Measurements from ENCODE around the gene ERN1. TPM values are rescaled to one million over a fixed set of nuclear protein-coding genes. Genes with fewer than 3 reads are reported as not detected.

Gene ERN1
- total RNA-seq, 4 donors from 2014 or later = 7.8 to 29.2 (median 12.8) TPM

DNA sequence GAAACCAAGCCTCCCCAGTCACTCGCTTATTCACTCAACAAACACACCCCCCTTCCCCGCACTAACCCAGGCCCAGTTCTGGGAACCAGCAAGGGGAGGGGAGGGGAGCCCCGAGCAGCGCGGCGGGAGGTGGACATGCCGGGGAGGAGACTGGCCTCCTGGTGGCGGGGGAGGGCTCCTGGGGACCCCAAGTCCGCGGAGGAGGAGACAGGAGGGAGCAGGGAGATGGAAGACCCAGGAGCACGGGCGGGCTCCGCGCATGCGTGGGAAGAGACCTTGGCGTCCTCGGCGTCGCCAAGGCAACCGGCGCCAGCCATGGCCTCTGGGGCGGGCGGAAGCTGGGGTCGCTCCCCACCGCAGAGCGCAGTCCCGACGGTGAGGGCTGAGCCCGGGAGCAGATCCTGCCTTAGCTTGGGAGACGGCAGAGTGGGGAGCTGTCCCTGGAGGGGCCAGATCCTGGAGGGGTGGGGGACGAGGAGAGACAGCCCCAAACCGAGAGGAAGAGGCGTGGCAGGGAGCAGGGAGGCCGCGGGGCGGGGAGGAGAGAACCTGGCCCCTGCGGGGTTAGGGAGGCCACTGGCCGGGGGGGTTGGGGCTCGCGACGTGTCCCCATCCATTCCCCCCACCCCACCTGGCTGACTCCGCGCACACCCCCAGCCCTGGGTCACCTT lies 131.8 kb downstream of the ERN1 start, which contains the start of gene PRR29:
Gene PRR29, plus strand, starts transcription at position 302 of the 671 bp plus-strand sequence. Its CDS starts 14 bp downstream, at position 316.
- TF ChIP-seq, protein P1, sequence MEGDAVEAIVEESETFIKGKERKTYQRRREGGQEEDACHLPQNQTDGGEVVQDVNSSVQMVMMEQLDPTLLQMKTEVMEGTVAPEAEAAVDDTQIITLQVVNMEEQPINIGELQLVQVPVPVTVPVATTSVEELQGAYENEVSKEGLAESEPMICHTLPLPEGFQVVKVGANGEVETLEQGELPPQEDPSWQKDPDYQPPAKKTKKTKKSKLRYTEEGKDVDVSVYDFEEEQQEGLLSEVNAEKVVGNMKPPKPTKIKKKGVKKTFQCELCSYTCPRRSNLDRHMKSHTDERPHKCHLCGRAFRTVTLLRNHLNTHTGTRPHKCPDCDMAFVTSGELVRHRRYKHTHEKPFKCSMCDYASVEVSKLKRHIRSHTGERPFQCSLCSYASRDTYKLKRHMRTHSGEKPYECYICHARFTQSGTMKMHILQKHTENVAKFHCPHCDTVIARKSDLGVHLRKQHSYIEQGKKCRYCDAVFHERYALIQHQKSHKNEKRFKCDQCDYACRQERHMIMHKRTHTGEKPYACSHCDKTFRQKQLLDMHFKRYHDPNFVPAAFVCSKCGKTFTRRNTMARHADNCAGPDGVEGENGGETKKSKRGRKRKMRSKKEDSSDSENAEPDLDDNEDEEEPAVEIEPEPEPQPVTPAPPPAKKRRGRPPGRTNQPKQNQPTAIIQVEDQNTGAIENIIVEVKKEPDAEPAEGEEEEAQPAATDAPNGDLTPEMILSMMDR (IDR thresholded peaks at IDR 0.05) = no peak
- TF ChIP-seq POLR2AphosphoS5 (IDR thresholded peaks at IDR 0.05) = no peak
- TF ChIP-seq POLR2A (IDR thresholded peaks at IDR 0.05) = no peak
- no peak for TF ChIP-seq EP300 (IDR thresholded peaks at IDR 0.05; ENCODE audit: low read depth)
- in situ Hi-C loops (cut with MboI; ENCODE audit: low pct_ligation_motif_present in 1 of 4, low pct_unique_long_range_greater_than_20kb in 1 of 4, low sequenced_read_pairs in 3 of 4) = no loop called here
- H3K27ac ChIP-seq = no peak within 1 kb of the TSS

DNA sequence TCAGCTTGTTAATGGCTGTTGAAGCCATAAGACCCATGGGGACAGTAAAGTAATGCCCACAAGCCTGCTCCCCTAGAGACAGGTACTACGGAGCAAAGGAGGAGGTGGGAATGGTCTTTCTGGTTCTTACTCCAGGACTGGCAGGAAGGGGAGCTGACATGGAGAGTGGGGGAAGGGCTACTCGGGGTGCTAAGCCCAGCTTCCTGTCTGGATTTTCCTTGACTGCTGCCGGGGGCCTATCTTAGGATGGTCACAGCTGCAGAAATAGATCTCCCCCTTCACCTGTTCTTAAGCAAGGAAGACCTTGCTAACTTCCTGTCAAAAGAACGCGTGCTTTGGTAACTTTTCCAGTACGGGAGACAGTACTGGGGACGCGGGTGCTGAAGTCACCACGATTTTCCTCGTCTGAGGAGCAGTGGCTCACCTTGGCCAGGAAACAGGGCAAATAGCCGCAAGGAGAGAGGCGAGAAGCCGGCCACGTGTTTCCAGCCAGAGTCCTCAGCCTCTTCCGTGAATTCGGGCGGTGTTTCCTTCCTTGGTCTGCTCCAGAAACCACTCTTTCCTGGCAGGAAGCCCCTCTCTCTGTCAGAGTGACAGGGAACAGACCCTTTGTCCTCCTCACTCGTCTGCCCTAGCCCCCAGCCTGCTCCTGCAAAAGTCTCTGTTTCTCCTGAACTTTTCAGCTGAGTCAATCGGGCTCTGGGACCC lies 132.4 kb downstream of the ERN1 start:
- H3K27ac ChIP-seq = no peak overlapping the region
- DNase-seq = no peak
- in situ Hi-C loops (cut with MboI; ENCODE audit: low pct_ligation_motif_present in 1 of 4, low pct_unique_long_range_greater_than_20kb in 1 of 4, low sequenced_read_pairs in 3 of 4) = no loop called here
- H3K27me3 ChIP-seq = peaks cover 34% of the 10 kb centered on the region
- no peaks in the 10 kb centered on the region for H3K36me3 ChIP-seq
- H3K9me3 ChIP-seq = no peaks in the 10 kb centered on the region
- TF ChIP-seq POLR2AphosphoS5 (IDR thresholded peaks at IDR 0.05) = no peak
- TF ChIP-seq, protein P1 (IDR thresholded peaks at IDR 0.05) = no peak
- H3K4me1 ChIP-seq = peaks cover 0 to 18% (median 14%) of the 10 kb centered on the region in 4 donors
- 12 to 27% methylated on average over 11 to 19 of the region's 19 CpGs for WGBS, 2 donors (ENCODE audit: low coverage in 1 of 2)
- intact Hi-C loops (cut with DNase I; ENCODE audit: low total_unique reads) = no loop called here
- peak overlapping the region in 3 of 4 donors; percentile 29 to 65 (median 46) for H3K4me3 ChIP-seq

More for the DNA sequence above, 131.8 kb downstream of the ERN1 start, which contains the start of gene PRR29:
- intact Hi-C loops (cut with DNase I; ENCODE audit: low total_unique reads) = no loop called here
- peaks cover 0 to 18% (median 14%) of the 10 kb centered on the region in 4 donors for H3K4me1 ChIP-seq
- WGBS, 2 donors (ENCODE audit: low coverage in 1 of 2) = 0 to 1% methylated on average over 1 to 36 of the region's 43 CpGs
- peaks cover 33% of the 10 kb centered on the region for H3K27me3 ChIP-seq
- DNase-seq = peak; percentile 63
- peak within 1 kb of the TSS; percentile 25 to 65 (median 38) for H3K4me3 ChIP-seq
- no peaks in the 10 kb centered on the region for H3K9me3 ChIP-seq
- no peaks in the 10 kb centered on the region for H3K36me3 ChIP-seq

DNA sequence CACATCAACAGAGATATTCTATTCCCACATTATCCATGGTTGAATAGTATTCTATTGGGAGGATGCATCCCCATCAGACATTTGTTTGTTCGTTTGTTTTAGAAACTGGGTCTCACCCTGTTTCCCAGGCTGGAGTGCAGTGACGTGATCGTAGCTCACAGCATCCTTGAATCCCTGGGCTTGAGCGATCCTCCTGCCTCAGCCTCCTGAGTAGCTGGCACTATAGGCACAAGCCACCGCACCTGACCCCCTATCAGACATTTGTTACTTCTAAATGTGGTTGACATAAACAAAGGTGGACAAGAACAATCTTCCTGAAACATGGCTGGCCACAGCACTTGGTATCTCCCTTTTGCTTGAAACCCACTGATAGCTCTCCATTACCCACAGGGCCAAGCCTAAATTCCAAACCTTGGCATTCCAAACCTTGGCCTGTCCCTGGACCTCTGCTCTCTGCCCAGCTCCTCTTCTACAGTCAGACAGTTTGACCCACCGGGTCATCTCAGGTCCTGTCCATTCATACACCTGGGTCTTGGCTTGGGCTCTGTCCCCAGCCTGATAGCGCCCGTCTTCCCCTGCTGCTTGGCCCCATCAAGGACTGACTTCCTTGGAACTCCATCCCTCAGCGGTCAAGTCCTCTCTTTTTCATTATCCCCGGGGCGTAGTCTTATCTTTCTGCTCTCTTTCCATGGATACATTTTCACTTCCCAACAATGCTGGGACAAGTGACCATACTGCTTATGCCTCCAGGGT lies 133.3 kb downstream of the ERN1 start:
- in situ Hi-C loops (cut with MboI; ENCODE audit: low pct_ligation_motif_present in 1 of 4, low pct_unique_long_range_greater_than_20kb in 1 of 4, low sequenced_read_pairs in 3 of 4) = no loop called here
- no peaks in the 10 kb centered on the region for H3K36me3 ChIP-seq
- TF ChIP-seq, protein P1 (IDR thresholded peaks at IDR 0.05) = no peak
- no peak for TF ChIP-seq POLR2AphosphoS5 (IDR thresholded peaks at IDR 0.05)
- TF ChIP-seq EP300 (IDR thresholded peaks at IDR 0.05; ENCODE audit: low read depth) = no peak
- TF ChIP-seq POLR2A (IDR thresholded peaks at IDR 0.05) = no peak
- H3K27me3 ChIP-seq = peaks cover 43% of the 10 kb centered on the region
- H3K4me1 ChIP-seq = peaks cover 0 to 18% (median 14%) of the 10 kb centered on the region in 4 donors
- no peaks in the 10 kb centered on the region for H3K9me3 ChIP-seq
- H3K27ac ChIP-seq = no peak overlapping the region
- no peak for DNase-seq
- intact Hi-C loops (cut with DNase I; ENCODE audit: low total_unique reads) = no loop called here
- H3K4me3 ChIP-seq = no peak overlapping the region
- WGBS, 2 donors (ENCODE audit: low coverage in 1 of 2) = 91 to 100% methylated on average over 6 to 11 of the region's 11 CpGs

DNA sequence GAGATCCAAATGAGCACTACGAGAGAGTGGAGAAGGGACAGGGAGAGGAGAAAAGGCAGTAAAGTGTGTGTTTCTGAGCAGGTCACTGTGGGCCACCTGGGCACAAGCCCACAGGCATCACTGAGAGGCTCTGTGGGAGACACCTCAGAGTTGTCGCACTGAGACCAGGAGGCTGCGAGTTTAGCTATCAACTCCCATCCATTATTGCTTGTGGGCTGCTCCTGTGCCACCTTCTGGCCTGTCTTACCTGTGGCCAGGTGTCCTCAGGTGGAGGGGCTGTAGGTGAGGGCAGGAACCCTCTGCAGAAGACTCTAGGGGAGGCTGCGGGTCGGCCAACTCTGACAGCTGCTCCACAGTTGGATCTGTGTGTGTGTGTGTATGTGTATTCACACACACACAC lies 134.3 kb downstream of the ERN1 start:
- no peak overlapping the region for H3K4me3 ChIP-seq
- peaks cover 2 to 20% (median 15%) of the 10 kb centered on the region in 4 donors for H3K4me1 ChIP-seq
- TF ChIP-seq POLR2AphosphoS5 (IDR thresholded peaks at IDR 0.05) (no peak), POLR2A (IDR thresholded peaks at IDR 0.05) (no peak), EP300 (IDR thresholded peaks at IDR 0.05; ENCODE audit: low read depth) (no peak)
- TF ChIP-seq, protein P1 (IDR thresholded peaks at IDR 0.05) = no peak
- no peaks in the 10 kb centered on the region for H3K36me3 ChIP-seq
- no peak overlapping the region for H3K27ac ChIP-seq
- WGBS, 2 donors (ENCODE audit: low coverage in 1 of 2) = 80 to 84% methylated on average over 1 to 5 of the region's 5 CpGs
- H3K9me3 ChIP-seq = no peaks in the 10 kb centered on the region
- intact Hi-C loops (cut with DNase I; ENCODE audit: low total_unique reads) (no loop called here), in situ Hi-C loops (cut with MboI; ENCODE audit: low pct_ligation_motif_present in 1 of 4, low pct_unique_long_range_greater_than_20kb in 1 of 4, low sequenced_read_pairs in 3 of 4) (no loop called here)
- DNase-seq = no peak
- peaks cover 52% of the 10 kb centered on the region for H3K27me3 ChIP-seq
